Measurements from ENCODE around the gene ERG.
A peak's percentile ranks its signal among the peaks of the same experiment; 100 is the strongest.

ERG gene

DNA sequence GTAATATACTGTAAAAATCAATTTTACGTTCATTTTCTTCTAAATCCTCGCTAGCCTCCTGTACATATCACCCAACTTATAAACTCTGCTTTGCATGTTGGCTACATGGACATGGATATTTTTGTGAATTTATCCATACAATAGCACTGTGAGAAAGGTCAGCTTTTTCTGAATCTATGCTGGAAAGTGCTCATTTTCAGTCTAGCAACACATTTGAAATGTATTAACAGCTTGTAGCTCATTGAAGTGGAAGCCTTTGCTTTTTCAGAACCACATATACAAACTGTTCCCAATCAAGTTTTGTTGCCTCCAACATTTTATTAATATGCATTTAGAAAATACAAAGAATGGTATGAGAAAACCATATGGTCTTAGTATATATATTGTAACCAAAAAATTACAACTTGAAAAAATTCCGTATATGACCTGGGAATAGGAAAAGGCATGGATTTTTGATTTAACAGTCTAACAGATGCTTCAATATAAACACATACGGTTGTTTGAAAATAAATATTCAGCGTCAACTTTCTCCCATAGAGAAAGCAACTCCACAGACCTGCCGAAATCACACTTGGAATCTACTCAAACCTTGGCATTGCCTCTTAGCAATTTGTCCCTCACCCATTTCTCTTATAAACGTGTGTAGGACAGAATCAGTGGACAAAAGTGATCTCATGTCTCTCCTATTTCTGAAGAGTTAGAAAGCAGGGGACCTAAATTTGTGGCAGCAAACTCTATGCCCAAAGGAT is 112.7 kb downstream of the ERG start:
- no peak for DNase-seq (ENCODE audit: low read depth)
- H3K4me3 ChIP-seq (replicated peaks; ENCODE audit: low read depth, low read length) = no peak overlapping the region
- TF ChIP-seq, protein P1, sequence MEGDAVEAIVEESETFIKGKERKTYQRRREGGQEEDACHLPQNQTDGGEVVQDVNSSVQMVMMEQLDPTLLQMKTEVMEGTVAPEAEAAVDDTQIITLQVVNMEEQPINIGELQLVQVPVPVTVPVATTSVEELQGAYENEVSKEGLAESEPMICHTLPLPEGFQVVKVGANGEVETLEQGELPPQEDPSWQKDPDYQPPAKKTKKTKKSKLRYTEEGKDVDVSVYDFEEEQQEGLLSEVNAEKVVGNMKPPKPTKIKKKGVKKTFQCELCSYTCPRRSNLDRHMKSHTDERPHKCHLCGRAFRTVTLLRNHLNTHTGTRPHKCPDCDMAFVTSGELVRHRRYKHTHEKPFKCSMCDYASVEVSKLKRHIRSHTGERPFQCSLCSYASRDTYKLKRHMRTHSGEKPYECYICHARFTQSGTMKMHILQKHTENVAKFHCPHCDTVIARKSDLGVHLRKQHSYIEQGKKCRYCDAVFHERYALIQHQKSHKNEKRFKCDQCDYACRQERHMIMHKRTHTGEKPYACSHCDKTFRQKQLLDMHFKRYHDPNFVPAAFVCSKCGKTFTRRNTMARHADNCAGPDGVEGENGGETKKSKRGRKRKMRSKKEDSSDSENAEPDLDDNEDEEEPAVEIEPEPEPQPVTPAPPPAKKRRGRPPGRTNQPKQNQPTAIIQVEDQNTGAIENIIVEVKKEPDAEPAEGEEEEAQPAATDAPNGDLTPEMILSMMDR (IDR thresholded peaks at IDR 0.05; ENCODE audit: low read length, missing control alignments) = no peak

DNA sequence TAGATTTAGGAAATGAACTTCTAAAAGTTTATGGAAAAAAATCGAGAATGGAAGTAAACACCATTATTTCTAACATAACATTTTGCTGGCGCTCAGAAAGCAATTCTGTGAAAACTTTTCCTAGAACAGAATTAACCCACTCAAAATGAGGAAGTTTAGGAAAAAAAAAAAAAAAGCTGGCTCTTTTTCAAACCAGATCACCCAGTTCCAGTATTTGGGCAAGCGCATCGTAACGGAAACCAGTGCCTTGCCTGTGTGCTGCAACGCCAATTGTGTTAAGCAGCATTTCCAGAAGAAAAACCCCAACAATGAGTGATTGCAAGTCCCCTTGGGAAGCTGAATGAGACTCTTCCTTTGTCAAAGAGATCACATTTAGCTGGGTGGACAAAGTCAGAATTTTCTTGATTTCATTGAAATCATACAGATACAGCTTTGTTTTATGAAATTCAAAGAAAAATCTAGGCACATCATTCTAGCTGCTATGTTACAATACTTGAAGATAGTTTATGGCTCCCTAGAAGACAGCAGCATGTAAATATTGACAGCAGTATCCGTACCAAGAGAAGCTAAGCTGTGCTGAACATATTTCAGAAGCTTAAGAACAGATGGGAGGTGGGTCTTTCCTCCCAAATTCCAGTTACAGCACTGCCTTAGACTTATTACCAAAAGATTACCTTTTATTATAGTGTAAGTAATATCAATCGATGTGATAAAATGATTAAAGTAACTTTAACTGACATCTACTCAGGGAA is 113.4 kb downstream of the ERG start:
- DNase-seq (ENCODE audit: low read depth) = no peak
- no peak overlapping the region for H3K4me3 ChIP-seq (replicated peaks; ENCODE audit: low read depth, low read length)
- TF ChIP-seq, protein P1 (IDR thresholded peaks at IDR 0.05; ENCODE audit: low read length, missing control alignments) = no peak

DNA sequence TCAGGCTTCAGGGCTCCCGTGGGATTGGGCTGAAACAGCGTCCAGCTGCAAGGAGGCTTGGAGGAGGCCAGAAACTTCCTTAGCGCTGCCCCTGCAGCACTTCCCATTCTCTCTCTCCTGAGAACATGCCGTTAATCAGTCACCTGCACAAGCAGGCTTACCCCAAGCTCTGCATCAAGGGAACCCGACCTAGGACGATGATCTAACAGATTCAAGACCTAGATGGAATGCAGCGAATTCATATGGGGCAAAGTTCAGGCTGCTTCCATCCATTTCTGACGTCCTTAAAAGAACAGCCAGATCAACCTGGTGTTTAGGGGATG is 114.1 kb downstream of the ERG start:
- no peak for DNase-seq (ENCODE audit: low read depth)
- H3K4me3 ChIP-seq (replicated peaks; ENCODE audit: low read depth, low read length) = no peak overlapping the region
- TF ChIP-seq, protein P1 (IDR thresholded peaks at IDR 0.05; ENCODE audit: low read length, missing control alignments) = no peak

DNA sequence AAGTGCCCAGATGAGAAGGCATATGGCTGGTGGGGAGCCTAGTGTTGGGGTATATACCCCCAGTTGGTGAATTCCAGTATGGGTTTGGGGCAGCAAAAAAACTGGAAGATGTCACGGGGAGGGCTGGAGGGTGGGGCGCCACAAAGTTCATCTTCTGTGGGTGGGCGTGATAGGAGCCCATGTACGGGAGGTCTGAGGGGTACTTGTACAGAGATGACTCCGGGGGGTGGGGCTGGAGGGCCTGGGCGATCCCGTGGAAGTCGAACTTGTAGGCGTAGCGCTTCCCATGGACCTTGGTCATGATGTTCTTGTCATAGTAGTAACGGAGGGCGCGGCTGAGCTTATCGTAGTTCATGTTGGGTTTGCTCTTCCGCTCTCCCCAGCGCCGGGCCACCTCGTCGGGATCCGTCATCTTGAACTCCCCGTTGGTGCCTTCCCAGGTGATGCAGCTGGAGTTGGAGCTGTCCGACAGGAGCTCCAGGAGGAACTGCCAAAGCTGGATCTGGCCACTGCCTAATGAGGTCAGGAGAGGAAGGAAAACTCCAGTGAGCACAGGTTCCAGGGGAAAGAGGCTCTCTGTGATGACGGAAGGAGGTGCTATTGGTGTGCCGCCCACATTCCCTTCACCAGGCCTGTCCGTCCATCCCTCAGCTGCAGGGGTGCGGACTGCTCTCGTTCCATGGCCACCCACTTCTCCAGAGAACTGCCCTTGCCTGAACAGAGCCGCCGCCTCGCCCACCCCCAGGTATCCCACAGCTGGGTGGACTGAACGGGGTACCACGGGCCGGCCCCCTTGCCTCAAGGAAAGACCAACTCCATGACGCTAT is 114.7 kb downstream of the ERG start:
- no peak for DNase-seq (ENCODE audit: low read depth)
- TF ChIP-seq, protein P1 (IDR thresholded peaks at IDR 0.05; ENCODE audit: low read length, missing control alignments) = no peak
- H3K4me3 ChIP-seq (replicated peaks; ENCODE audit: low read depth, low read length) = no peak overlapping the region

DNA sequence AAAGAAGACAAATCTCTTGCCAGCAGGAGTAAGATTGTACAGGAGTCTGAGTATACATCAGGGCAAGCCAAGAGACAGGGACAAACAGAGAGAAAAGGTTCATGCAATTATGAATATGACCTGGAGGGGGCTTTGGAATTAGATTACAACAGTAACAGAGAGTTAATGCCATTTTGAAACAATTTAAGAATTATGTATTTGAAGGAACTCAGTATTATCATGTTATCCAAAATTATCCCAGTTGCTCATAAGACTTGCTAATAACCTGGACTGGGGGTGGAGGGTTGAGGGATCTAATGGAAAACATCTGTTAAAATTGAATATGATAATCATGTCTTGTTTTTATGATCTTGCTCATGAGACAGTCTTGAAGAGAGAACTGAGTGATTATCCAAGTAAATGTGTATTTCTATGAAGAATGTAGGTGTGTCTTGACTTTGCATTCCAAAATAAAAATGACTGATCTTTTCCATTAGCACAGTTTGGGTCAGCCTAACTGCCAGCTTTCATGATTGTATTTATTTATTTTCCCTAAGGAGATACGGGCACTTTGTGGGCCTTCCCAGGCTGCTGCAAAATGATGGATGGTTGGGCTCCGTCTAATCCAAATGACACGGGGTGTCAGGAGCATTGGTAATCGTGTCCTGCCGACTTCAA is 117.7 kb downstream of the ERG start:
- TF ChIP-seq, protein P1 (IDR thresholded peaks at IDR 0.05; ENCODE audit: low read length, missing control alignments) = peak; percentile 54
- DNase-seq (ENCODE audit: low read depth) = peak; percentile 52
- H3K4me3 ChIP-seq (replicated peaks; ENCODE audit: low read depth, low read length) = no peak overlapping the region

DNA sequence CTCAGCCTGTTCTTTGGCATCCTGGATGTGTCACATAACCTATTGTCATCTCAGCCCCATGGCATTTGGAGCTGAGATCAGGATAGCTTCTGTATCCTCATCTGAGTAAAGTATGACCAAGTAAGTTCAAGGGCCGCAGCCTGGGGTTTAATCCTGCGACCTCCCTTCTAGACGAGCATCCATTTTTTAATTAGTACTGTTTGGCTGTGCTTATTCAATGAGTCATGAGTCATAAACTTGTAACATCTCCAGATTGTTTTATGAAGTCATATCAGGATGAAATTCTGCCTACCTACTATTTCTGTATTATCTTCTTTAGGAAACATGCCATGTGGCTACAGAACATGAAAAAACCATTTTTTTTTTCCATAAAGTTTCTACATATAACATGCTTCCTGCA is 119.1 kb downstream of the ERG start:
- no peak overlapping the region for H3K4me3 ChIP-seq (replicated peaks; ENCODE audit: low read depth, low read length)
- DNase-seq (ENCODE audit: low read depth) = no peak
- TF ChIP-seq, protein P1 (IDR thresholded peaks at IDR 0.05; ENCODE audit: low read length, missing control alignments) = no peak
